Measurements from ENCODE around the gene MED31.
"Not testable (repeated sequence)": the region's sequence is repeated elsewhere in the genome, so short reads cannot be mapped to it uniquely, and the experiment has no call there.

The MED31 gene

GRCh38 chr17:6651354-6651918 lies at the start of gene MED31, which contains the start of gene C17orf100:
MED31 (minus strand) TSS chr17:6651605; CDS start chr17:6651528, 77 bp downstream.
C17orf100 (plus strand) TSS chr17:6651762; CDS start chr17:6651914, 152 bp downstream.
- peak; percentile 83 for DNase-seq (ENCODE audit: low read depth)

GRCh38 chr17:6700948-6701307 lies 49.5 kb upstream of the MED31 start:
- no peak for DNase-seq (ENCODE audit: low read depth)

- no peak for DNase-seq (ENCODE audit: low read depth)
These were observed 48.9 kb upstream of the MED31 start for GRCh38 chr17:6699997-6700947.

DNA sequence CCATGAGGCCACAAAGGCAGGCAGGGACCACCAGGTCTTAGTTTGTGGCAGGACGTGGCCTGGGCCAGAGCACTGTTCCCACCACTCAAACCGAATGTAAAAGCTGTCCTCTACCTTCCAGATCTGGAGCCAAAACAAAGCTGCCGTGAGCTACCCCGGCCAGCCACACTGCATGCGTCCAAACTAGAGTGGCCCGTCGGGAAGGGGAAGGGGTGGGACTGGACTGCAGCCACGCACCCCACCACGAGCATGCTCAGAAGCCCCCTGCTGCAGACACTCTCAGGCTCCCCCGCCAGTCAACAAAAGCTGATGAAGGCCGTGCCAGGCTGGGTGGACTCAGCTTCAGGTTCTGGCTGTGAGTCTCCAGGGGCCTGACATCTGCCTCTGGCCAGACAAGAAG lies 46.6 kb upstream of the MED31 start:
- no peak for DNase-seq (ENCODE audit: low read depth)

DNA sequence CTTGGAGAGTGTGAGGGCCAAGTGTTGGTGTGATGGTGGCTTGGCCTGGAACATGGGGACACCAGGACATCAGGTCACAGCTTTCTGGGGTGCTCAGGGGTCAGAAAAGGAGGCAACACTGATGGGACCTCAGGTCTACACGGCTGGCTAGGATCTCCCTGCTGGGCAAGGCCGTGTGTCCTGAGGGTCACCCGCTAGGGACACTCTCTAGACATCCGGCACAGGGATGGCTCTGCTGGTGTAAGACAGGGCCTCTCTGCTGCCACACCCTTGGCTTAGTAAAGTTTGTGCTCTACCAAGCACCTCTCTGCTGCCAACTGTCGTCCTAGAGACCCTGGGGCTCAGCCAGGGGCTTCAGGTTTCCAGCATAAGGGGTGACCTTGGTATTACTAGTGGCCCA lies 45.5 kb upstream of the MED31 start:
- no peak for DNase-seq (ENCODE audit: low read depth)

- DNase-seq (ENCODE audit: low read depth), result no peak
These were observed 44.2 kb upstream of the MED31 start for GRCh38 chr17:6695565-6695964.

GRCh38 chr17:6695051-6695450 lies 43.6 kb upstream of the MED31 start:
- DNase-seq (ENCODE audit: low read depth), result no peak

GRCh38 chr17:6691958-6692357 lies 40.6 kb upstream of the MED31 start:
- not testable (repeated sequence) for DNase-seq (ENCODE audit: low read depth)

DNA sequence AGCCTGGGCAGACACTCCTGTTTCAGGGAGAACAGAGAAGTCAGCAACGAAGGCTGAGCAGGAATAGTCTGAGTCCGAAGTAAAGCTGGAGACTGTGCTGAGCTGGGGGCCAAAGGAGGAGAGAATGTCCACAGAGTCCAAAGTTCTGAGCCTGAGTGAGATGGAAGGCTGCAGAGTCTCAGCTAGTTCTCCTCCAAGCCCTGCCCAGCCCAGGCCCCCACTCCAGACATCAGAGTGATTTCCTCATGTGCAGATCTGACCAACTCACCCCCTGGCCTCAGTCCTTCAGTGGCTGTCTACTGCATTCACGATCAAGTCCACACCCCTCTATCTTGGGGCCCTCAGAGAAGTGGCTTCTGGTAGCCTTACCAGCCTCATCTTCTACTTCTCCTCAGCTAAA lies 40.1 kb upstream of the MED31 start:
- DNase-seq (ENCODE audit: low read depth), result no peak

GRCh38 chr17:6690641-6691040 lies 39.2 kb upstream of the MED31 start:
- no peak for DNase-seq (ENCODE audit: low read depth)

GRCh38 chr17:6688944-6689343 lies 37.5 kb upstream of the MED31 start:
- DNase-seq (ENCODE audit: low read depth), result no peak

- DNase-seq (ENCODE audit: low read depth), result no peak
These were observed 34.6 kb upstream of the MED31 start for GRCh38 chr17:6686026-6686425.

- DNase-seq (ENCODE audit: low read depth), result no peak
These were observed 33.7 kb upstream of the MED31 start for GRCh38 chr17:6684881-6685767.

GRCh38 chr17:6684460-6684783 lies 33.0 kb upstream of the MED31 start:
- no peak for DNase-seq (ENCODE audit: low read depth)

GRCh38 chr17:6683730-6684459 lies 32.5 kb upstream of the MED31 start:
- DNase-seq (ENCODE audit: low read depth), result no peak

GRCh38 chr17:6683081-6683684 lies 31.8 kb upstream of the MED31 start:
- no peak for DNase-seq (ENCODE audit: low read depth)

- no peak for DNase-seq (ENCODE audit: low read depth)
These were observed 30.9 kb upstream of the MED31 start for GRCh38 chr17:6682339-6682738.

DNA sequence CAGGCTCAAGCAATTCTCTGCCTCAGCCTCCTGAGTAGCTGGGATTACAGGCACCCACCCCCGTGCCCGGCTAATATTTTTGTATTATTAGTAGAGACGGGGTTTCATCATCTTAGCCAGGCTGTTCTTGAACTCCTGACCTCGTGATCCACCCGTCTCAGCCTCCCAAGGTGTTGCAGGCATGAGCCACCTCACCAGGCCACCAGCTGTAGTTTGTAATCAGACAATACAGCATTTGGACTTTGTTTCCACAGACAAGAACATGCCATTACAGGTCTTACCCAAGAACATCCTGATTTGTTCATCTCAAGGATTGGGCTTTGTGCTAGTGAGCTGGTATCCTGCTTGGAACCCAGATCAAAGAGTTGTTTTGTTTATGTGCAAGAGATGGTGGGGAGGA lies 30.3 kb upstream of the MED31 start:
- DNase-seq (ENCODE audit: low read depth), result no peak

- DNase-seq (ENCODE audit: low read depth), result no peak
These were observed 29.8 kb upstream of the MED31 start for GRCh38 chr17:6681176-6681575.

GRCh38 chr17:6679241-6679640 lies 27.8 kb upstream of the MED31 start:
- no peak for DNase-seq (ENCODE audit: low read depth)

DNA sequence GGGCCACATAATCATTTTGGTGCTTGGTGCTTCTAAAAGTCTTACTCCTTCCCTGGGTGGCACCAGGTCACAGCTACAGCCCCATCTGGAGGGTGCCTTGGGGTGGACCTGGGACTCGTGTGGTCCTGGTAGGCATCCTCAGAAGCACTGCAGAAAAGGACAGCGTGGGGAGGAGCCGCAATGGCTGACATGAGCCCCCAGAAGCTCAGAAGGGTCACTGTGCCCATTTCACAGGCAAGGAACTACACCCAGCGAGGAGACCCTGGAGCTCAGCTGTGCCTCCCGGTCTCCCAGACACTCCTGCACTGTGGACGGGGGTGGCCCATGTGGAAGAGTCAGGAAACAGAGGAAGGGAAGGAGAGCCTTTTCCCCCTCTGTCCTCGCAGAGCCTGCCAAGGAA lies 26.5 kb upstream of the MED31 start:
- DNase-seq (ENCODE audit: low read depth), result no peak
